GM18868 (cell line): ENCODE results near the gene NELFCD.
A peak's percentile ranks its signal among the peaks of the same experiment; 100 is the strongest.
"Not testable (repeated sequence)": the region's sequence is repeated elsewhere in the genome, so short reads cannot be mapped to it uniquely, and the experiment has no call there.

Source experiments
- ATAC-seq: cut with Tn5 transposase; IDR thresholded peaks from one replicate; pipeline ENCODE4 v1.9.1; 2021; ENCODE audit warnings: mild to moderate bottlenecking, moderate library complexity; ENCODE audit not compliant: unreplicated experiment

NELFCD gene, protein sequence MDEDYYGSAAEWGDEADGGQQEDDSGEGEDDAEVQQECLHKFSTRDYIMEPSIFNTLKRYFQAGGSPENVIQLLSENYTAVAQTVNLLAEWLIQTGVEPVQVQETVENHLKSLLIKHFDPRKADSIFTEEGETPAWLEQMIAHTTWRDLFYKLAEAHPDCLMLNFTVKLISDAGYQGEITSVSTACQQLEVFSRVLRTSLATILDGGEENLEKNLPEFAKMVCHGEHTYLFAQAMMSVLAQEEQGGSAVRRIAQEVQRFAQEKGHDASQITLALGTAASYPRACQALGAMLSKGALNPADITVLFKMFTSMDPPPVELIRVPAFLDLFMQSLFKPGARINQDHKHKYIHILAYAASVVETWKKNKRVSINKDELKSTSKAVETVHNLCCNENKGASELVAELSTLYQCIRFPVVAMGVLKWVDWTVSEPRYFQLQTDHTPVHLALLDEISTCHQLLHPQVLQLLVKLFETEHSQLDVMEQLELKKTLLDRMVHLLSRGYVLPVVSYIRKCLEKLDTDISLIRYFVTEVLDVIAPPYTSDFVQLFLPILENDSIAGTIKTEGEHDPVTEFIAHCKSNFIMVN

DNA sequence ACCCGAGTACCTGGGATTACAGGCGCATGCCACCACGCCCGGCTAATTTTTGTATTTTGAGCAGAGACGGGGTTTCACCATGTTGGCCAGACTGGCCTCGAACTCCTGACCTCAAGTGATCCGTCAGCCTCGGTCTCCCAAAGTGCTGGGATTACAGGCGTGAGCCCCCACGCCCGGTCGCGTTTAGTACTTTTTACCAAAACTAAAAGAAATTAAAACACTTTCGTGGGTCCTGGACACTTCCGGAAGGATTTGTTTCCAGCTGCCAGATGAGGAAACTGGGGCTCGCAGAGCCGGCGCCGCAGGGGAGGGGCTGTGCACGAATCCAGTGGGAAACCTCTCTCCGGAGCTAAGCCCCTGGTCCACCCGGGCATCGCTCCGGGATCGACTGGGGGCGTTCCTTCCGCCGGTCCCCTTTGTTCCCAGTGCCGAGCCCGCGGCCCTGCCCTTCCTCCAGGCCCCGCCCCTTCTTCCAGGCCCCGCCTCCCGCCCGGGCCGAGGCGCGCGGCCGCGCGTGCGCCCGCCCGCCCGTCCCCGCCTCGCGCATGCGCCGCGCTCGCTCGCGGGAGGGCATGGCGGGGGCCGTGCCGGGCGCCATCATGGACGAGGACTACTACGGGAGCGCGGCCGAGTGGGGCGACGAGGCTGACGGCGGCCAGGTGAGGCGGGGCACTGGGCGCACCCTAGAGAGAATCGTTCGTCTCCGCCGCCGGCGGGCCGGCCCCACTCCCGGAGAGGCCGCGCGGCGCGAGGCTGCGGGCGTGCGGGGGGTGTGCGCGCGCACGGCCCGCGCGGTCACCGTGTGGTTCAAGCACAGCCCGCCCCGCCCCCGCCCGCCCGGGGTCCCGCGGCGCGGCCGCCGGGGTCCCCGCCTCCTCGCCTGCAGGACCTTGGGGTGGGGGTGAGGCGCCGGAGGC, at the start of gene NELFCD:
TSS of gene NELFCD (plus strand) at position 546 of the 917 bp plus-strand sequence. CDS start at position 600, 54 bp downstream.
- peak; percentile 67 for ATAC-seq

DNA sequence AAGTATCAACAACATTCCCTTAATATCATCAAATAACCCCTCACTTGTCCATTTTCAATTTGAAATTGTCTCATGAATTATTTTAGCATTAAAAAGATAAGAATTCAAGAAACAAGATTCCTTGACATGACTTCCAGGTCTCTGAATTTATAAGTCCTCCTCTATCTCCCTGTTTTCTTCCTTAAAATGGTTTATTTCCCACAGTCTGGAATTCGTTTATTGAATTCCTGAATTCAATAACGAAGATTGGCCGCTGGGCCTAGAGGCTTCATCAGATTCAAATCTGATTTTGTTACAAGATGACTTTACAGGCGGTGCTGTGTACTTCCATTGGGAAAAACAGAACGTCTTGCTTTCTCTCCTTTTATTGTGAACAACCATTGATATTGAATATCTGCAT, 48.9 kb upstream of the NELFCD start:
- ATAC-seq: no peak

DNA sequence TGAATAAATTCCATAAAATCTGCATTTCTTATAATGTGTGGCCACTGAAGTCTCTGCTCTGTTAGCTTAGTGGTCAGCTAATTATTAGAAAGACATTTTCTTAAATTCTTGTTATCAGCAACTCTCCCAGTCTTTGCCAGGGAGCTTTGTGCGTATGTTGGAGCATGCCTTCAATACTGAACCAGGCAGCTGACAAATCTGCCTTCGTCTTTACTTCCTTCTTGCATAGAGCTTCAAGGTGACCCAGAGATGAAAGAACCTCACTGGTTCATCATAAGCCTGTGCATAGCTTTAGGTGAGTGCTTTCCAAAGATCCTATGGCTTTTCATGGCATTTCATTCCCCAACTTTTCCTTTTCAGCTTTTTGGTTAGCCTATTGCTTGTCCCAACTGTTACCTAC, 43.0 kb upstream of the NELFCD start:
- ATAC-seq: no peak

DNA sequence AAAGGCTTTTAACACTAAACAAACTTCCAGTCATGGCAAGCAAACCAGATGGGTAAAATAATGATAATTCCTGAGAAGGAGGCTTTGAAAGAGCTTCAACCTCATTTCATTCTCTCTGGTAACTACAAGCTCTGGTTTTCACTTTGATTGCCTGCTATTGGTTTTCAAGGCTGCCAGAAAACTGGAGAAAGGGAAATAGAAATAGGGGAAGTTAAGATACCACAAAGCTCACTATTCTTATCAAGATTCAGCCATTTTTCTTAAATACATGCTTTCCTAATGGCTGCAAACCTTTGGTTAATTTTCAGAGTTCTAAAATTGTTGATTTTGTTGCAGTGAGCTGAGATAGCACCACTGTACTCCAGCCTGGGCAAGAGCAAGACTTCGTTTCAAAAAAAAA, 42.5 kb upstream of the NELFCD start:
- no peak for ATAC-seq

DNA sequence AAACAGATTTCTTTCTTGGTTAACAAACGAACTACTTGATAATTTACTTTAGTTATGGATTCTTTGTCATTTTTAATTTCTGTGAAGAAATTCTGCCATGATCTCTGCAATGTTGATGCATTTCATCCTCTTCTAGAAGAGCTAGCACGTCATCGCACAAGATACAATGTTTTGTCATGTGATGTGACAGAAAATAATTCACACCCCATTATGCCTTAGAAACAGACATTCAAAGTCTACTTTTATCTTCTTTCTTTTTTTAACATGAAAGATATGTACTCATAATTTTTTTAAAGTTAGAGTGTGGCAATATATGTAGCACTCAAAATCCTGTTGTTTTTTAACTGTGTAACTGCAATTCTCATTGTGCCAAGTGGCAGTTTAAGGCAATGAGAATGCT, 39.6 kb upstream of the NELFCD start:
- no peak for ATAC-seq

DNA sequence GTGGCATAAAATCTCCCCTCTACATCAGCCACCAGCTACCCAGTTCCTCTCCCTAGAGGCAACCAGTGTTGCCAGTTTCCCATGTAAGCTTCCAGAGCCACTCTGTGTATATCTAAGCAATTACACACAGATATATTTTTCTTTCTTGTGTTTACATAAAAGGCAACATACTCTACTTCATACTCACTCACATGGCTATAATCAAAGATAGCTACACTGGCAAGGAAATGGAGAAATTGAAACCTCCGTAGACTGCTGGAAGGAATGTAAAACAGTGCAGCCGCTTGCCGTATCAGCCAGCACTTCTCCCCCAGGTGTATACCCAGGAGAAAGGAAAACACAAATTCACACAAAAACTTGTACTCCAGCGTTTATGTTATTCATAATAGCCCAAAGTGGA, 38.5 kb upstream of the NELFCD start:
- no peak for ATAC-seq

DNA sequence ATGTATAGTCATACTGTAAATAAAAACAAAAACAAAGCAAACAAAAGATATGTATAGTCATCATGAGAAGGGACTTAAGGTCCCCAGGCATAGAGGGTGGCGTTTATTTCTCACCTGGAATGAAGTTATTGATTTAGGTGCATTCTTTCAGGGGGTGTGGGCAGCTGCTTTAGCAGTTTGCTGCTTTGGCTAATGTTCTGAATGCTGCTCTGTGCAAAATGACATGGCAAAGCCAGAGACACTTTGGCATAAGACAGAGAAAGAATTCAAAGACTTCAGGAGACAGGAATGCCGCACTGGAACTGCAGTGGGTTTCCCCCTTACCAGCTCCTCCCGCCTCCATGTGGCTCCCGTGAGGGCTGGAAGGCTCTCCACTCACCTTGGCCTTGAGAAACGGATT, 36.4 kb upstream of the NELFCD start:
- no peak for ATAC-seq

DNA sequence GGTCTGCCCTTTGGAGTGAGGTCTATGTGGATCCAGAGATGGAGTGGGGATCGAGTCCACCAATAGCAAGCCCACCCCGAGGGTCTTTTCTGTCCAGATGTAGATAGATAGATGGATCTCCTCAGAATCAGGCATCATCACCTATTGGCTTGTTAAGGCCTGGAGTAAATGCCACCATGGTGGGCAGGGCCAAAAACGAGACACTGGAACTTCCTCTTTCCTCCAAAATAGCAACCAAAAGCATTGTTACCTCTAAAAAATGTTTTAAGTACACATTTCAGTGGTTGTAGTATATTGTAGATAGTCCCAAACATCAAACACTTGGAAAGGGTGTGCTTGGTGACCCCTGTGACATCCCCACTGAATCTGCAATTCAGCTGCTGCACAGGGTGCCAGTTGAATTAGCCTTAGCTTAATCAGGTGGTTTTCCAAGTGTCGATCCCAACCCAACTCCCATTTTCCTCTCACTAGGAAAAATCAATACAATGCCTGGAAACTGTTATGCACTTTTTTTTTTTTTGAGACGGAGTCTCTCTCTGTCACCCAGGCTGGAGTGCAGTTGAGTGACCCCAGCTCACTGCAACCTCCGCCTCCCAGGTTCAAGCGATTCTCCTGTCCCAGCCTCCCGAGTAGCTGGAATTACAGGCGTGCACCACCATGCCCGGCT, 35.0 kb upstream of the NELFCD start:
- ATAC-seq: no peak

DNA sequence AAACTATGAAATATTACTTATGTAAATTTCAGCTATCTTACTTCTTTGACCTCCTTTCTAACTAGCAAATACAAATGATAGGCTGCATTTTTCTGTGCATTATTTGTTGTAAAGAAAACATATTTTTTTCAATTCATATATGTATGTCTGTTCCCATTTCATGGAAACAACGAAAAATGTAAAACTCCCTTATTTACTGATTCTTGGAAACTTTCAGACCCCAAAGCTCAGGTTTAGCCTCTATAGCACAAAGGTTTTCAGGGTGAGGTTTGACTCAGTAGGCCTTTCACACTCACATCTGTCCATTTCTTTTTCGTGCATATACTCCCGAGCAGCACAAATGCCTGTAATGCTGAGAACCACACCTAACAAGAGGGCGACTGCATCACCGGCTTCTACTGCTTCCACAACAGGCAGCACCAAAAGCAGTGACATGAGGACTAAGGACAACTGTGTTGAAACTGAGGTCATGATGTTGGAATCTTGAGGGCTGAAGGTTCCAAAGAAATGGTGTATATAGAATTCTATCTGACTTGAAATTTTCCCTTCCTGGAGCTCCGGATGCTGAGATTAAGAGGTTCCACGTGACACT, 33.2 kb upstream of the NELFCD start:
- not testable (repeated sequence) for ATAC-seq

DNA sequence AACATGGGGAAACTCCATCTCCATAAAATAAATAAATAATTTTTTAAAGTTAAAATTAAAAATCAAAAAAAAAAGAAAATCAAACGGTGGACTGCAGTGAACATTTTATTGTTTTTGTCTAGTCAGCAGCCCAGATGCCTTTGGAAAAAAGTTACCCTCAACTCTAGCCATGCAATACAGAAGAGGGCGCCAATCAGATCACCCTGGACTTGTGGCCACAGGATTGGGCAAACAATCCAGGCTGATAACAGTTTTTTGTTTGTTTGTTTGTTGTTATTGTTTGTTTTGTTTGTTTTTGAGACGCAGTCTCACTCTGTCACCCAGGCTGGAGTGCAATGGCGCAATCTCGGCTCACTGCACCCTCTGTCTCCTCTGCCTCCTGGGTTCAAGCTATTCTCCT, 30.5 kb upstream of the NELFCD start:
- no peak for ATAC-seq

DNA sequence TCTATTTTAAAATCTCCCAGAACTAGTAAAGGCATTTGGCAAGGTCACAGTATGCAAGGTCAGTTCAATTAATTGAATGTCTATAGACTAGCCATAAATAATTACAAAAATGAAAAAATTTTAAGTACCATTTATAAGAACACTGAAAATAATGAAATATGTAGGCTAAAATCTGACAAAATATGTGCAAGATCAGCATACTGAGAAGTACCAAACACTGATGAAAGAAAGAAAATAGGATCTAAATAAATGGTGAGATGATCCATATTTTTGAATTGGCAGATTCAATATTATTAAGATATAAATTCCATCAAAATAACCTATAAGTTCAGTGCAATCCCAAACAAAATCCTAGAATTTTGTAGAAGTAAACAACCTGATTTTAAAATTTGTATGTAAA, 28.0 kb upstream of the NELFCD start:
- no peak for ATAC-seq

DNA sequence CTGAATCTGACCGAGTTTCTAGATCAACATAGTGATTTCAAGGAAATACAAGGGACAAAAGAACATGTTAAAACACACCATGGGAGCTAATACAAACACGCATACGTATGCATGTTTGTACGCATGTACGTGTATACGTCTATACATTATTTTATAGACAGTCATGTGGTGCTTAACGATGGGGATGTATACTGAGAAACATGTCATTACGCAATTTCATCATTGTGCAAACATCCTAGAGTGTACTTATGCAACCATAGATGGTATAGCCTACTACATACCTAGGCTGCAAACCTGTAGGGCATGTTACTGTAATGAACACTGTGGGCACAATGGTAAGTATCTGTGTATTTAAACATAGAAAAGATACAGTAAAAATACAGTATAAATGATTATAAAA, 25.0 kb upstream of the NELFCD start:
- ATAC-seq: no peak

DNA sequence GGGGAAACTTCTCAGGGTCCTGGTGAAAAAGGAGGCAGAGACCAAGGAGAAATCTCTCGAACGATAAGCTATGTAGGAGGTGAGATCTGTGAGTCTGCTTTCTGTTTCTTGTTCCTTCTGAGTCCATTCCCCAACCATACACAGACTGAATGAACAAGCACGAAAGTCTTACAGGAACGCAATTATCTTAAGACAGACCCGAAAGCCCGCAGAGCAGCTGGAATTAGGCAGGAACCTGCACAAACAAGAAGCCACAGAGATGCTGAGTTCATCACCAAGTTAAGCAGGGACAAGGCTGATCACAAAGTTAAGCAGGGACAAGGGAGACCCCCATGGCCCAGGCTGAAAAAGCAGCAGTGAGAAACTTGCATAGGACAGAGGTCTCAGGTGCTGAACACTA, 21.4 kb upstream of the NELFCD start:
- no peak for ATAC-seq

DNA sequence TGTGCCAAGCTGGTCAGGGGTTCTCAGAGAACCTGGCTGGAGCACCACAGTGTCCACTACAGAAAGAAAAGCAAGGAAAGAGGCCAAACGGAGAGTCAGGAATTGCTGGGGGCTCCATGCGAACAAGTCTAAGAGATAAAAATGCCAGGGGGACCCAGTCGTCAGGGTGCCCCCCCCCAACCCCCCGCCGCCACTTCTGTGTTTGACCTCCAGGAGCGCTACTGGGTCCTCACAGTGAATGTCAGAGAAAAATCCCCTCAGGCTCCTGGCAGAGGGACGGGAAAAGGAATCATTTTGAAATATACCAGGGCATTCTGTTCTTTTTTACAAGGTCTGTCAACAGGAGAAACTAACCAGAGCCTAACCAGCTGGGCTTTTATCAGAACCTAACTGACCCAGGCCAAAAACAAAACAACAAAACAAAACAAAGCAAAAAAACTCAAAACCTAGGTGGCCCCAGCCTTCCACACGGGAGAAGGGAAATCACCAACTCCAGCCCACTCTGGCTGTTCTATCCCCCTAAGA, 17.9 kb upstream of the NELFCD start:
- ATAC-seq: no peak

DNA sequence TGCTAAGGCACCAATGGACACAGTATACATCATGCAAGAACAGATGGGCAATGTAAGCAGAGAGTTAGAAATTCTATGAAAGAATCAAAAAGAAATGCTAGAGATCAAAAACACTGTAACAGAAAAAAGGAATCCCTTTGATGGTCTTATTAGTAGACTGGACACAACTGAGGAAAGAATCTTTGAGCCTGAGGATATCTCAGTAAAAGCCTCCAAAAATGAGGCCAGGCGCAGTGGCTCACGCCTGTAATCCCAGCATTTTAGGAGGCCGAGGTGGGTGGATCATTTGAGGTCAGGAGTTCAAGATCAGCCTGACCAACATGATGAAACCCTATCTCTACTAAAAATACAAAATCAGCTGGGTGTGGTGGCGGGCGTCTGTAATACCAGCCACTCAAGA, 17.1 kb upstream of the NELFCD start:
- ATAC-seq: not testable (repeated sequence)

DNA sequence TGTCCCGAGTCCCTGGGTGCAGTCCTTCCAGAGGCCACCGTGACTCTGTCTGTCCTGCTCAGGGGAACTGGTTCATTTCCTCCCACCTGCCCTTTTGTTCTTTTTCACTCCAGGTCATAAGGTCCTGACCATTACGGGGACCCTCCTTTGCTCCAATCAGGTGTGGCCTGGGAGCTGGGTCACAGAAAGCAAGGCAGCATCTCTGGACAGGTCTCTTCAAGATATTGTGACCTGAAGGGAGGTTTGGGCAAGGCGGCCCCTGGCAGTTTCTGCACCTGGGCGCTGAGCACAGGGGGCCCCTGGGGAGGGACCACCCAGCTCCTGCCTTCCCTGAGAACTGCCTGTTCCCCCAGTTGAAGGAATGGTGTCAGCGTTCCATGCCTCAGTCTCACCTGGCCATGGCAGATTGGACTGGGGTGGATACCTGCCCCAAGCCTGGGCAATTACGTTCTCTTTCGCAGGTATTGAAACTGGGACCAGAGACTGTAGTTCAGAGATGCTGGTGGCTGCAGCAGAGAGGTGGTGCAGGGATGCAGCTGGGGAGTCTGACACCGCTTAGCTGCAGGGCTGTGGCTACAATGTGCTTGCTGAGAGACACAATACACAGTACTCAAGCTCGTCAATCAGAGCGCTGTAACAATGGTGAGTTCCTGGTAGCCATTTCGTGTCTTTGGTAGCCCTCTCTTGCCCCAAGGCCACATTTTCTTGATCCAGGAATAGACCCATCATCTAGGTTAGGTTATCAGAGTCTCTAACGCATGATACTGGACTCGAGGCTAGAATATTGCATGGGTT, 15.6 kb upstream of the NELFCD start:
- no peak for ATAC-seq

DNA sequence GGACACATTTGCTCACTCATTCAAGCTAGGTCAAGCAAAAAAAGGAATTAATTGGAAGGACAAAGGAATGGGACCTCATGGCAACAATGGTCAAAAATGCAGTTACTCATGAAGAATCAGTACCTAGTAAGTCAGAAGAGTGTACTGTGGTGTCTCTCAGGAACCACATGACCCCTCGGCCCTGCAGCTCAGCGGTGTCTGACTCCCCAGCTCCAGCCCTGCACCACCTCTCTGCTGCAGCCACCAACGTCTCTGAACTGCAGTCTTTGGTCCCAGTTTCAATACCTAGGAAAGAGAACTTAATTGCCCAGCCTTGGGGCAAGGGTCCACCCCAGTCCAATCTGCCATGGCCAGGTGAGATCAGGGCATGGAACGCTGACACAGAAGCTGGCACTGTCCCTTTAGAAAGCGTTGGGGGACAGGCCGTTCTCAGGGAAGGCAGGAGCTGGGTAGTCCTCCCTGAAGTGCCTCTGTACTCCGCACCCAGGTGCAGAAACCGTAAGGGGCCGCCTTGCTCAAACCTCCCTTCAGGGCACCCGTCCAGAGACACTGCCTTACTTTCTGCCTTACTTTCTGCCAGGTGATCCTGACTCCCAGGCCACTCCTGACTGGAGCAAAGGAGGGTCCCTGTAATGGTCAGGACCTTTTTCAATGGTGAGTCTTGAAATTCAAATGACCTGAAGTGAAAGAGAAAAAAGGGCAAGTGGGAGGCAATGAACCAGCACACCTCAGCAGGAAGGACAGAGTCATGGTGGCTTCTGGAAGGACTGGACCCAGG, 13.2 kb upstream of the NELFCD start:
- ATAC-seq: no peak

DNA sequence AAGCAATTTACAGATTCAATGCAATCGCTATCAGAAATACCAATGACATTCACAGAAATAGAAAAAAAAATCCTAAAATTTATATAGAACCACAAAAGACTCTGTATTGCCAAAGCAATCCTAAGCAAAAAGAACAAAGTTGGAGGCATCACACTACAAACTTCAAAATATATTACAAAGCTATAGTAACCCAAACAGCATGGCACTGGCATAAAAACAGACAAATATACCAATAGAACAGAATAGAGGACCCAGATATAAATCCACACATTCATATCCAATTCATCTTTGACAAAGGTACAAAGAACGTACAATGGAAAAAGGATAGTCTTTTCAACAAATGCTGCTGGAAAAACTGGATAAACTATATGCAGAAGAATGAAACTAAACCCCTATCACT, 11.6 kb upstream of the NELFCD start:
- ATAC-seq: no peak

DNA sequence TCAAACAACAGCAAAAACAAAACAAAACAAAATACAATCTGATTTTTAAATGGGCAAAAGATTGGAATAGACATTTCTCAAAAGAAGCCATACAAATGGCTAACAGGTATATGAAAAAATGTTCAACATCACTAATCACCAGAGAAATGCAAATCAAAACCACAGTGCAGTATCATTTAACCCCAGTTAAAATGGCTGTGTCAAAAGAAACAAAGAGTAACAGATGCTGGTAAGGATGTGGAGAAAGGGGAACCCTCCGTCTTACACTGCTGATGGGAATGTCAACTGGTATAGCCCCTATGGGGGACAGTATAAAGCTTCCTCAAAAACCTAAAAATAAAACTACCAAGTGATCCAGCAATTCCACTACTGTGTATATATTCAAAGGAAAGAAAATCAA, 10.9 kb upstream of the NELFCD start:
- no peak for ATAC-seq
